Endothelial cell of umbilical vein (primary cell): ENCODE results near the gene SLIT1. TPM values are rescaled to one million over a fixed set of nuclear protein-coding genes. Genes with fewer than 3 reads are reported as not detected.

Experiments
- BruUV-seq: library from RNA; stranded (reverse); fragments of 400-500 nt; replicated peaks from 2 replicates; lab custom pipeline; 2021; lab: Mats Ljungman, UMichigan
- CTCF ChIA-PET: fragments of 300-600, 350-600 bp; sonication (Branson Sonifier 250); formaldehyde crosslinking; loops from one replicate; lab custom pipeline; 2021; ENCODE audit warnings: antibody characterized with exemption, inconsistent platforms; lab: Charles Lee
- POLR2A ChIA-PET: fragments of 300-600, 350-600 bp; sonication (Branson Sonifier 250); formaldehyde crosslinking; loops from one replicate; lab custom pipeline; 2021; ENCODE audit warnings: antibody characterized with exemption, inconsistent platforms; lab: Charles Lee
- DNase-seq: peaks from one replicate; pipeline ENCODE4 v3.0.0-alpha.2; 2011; ENCODE audit warnings: low read depth, low spot score
- FAIRE-seq: peaks from 2 replicates; lab custom pipeline; 2011; peaks lifted over from hg19 to GRCh38; lab: Jason Lieb, UNC
- H2AFZ ChIP-seq: 2 replicates; pipeline ENCODE4 v1.6.0; 2012; ENCODE audit warnings: low read depth, low read length, control low read depth, inconsistent platforms
- H3K27ac ChIP-seq: 2 replicates; pipeline ENCODE4 v1.5.1; 2011; ENCODE audit warnings: low read depth, mild to moderate bottlenecking, control low read depth, low read length, moderate library complexity; ENCODE audit not compliant: insufficient read depth
- H3K27me3 ChIP-seq, 2 experiments: 2 replicates each; pipeline versions ENCODE4 v1.6.0 to v1.6.1; 2011; ENCODE audit warnings: low read length in 2 of 2, mixed read lengths in 1 of 2; ENCODE audit not compliant: control insufficient read depth in 2 of 2, insufficient read depth in 2 of 2
- H3K36me3 ChIP-seq, 2 experiments: 2 replicates in 1 of 2; 3 replicates in 1 of 2; pipeline ENCODE4 v1.5.1; 2011; ENCODE audit warnings: low read length in 2 of 2, mild to moderate bottlenecking in 1 of 2, moderate library complexity in 1 of 2; ENCODE audit not compliant: control insufficient read depth in 2 of 2, insufficient read depth in 2 of 2; ENCODE audit errors: extremely low read depth in 1 of 2
- H3K4me1 ChIP-seq: 3 replicates; pipeline ENCODE4 v1.5.1; 2011; ENCODE audit warnings: mild to moderate bottlenecking, low read length; ENCODE audit not compliant: control insufficient read depth, insufficient read depth; ENCODE audit errors: extremely low read depth
- H3K4me2 ChIP-seq: 2 replicates; pipeline ENCODE4 v1.6.1; 2011; ENCODE audit warnings: low read length, control low read depth, mixed read lengths; ENCODE audit not compliant: insufficient read depth
- H3K4me3 ChIP-seq, 3 experiments: fragments of 200-600 bp in 1 of 3; sonication (generic), shearing (Covaris generic) in 1 of 3; replicated peaks in 1 of 3; 2 replicates each; pipeline ENCODE4 v1.5.1; 2011 to 2016; ENCODE audit warnings: control low read depth in 3 of 3, low read length in 3 of 3, mild to moderate bottlenecking in 2 of 3, inconsistent platforms in 1 of 3, low read depth in 1 of 3, moderate library complexity in 1 of 3; ENCODE audit not compliant: insufficient read depth in 1 of 3
- H3K79me2 ChIP-seq: 2 replicates; pipeline ENCODE4 v1.6.0; 2012; ENCODE audit warnings: low read length, inconsistent platforms; ENCODE audit not compliant: control insufficient read depth, insufficient read depth
- H3K9ac ChIP-seq: replicated peaks from 2 replicates; pipeline ENCODE3; 2011; ENCODE audit warnings: low read length, control low read depth; ENCODE audit not compliant: insufficient read depth; ENCODE audit errors: extremely low read depth
- H3K9me1 ChIP-seq: replicated peaks from 3 replicates; pipeline ENCODE4 v1.6.0; 2011; ENCODE audit warnings: mild to moderate bottlenecking, low read length; ENCODE audit not compliant: control insufficient read depth, insufficient read depth; ENCODE audit errors: extremely low read depth
- H3K9me3 ChIP-seq: replicated peaks from 2 replicates; pipeline ENCODE4 v1.5.1; 2012; ENCODE audit warnings: low read length, inconsistent platforms; ENCODE audit not compliant: control insufficient read depth, insufficient read depth
- H4K20me1 ChIP-seq: replicated peaks from 2 replicates; pipeline ENCODE3; 2011; ENCODE audit warnings: mild to moderate bottlenecking, low read length; ENCODE audit not compliant: control insufficient read depth, insufficient read depth; ENCODE audit errors: extremely low read depth
- EZH2 ChIP-seq: IDR thresholded peaks from 2 replicates; pipeline ENCODE4 v1.6.1; 2012; ENCODE audit warnings: borderline replicate concordance, low read depth, mild to moderate bottlenecking, moderate library complexity, low read length, inconsistent platforms; ENCODE audit not compliant: severe bottlenecking
- FOS ChIP-seq: IDR thresholded peaks from 2 replicates; pipeline ENCODE4 v1.6.1; 2011; ENCODE audit warnings: mild to moderate bottlenecking, low read length, moderate library complexity, borderline replicate concordance; ENCODE audit not compliant: insufficient read depth
- GATA2 ChIP-seq: IDR thresholded peaks from 2 replicates; pipeline ENCODE4 v1.7.0; 2011; ENCODE audit warnings: low read depth, mild to moderate bottlenecking, moderate library complexity, mixed read lengths, low read length; ENCODE audit not compliant: insufficient read length, insufficient read depth
- JUN ChIP-seq: IDR thresholded peaks from 2 replicates; pipeline ENCODE4 v1.6.1; 2011; ENCODE audit warnings: borderline replicate concordance, low read depth; ENCODE audit not compliant: insufficient read length, insufficient read depth
- MAX ChIP-seq: IDR thresholded peaks from 2 replicates; pipeline ENCODE4 v1.6.1; 2011; ENCODE audit not compliant: insufficient read depth, insufficient read length
- MYC ChIP-seq: IDR thresholded peaks from one replicate; pipeline ENCODE4 v1.6.1; 2011; ENCODE audit warnings: mild to moderate bottlenecking, low read depth, low read length
- POLR2A ChIP-seq: IDR thresholded peaks from 2 replicates; pipeline ENCODE4 v1.6.1; 2012; ENCODE audit warnings: low read depth, mild to moderate bottlenecking, control low read depth, low read length
- POLR2AphosphoS5 ChIP-seq: IDR thresholded peaks from 2 replicates; pipeline ENCODE4 v1.6.1; 2012; ENCODE audit warnings: low read depth, mild to moderate bottlenecking, control low read depth, low read length, moderate library complexity; ENCODE audit not compliant: insufficient read depth
- dilution Hi-C: fragments of 300-500 bp; cut with MboI; formaldehyde crosslinking; loops from one replicate; pipeline ENCODE4 v1.15.0; 2019; ENCODE audit warnings: low sequenced_read_pairs; ENCODE audit not compliant: extremely low pct_ligation_motif_present
- intact Hi-C: fragments of 100-400 bp; cut with micrococcal nuclease; formaldehyde crosslinking; loops from one replicate; pipeline ENCODE4 v1.10.0; 2022
- polyA plus RNA-seq, 4 experiments: library from polyadenylated mRNA; depleted of rRNA in 3 of 4; stranded (reverse) in 3 of 4; unstranded in 1 of 4; fragments of >200 nt; gene quantifications; 2 replicates each; pipeline versions ENCODE4 v1.2.1 to v1.2.3, GENCODE V29; 2011 to 2012; ENCODE audit warnings: missing spikeins in 1 of 4
- total RNA-seq: library from RNA; stranded (reverse); gene quantifications from 2 replicates; pipeline ENCODE4 v1.2.3, GENCODE V29; 2021
- TF ChIP-seq, protein P1 (sequence below), 2 donors: IDR thresholded peaks; 1 replicate in 1 of 2; 2 replicates in 1 of 2; pipeline ENCODE4 v1.5.1; 2011; ENCODE audit warnings: low read length in 2 of 2, mild to moderate bottlenecking in 2 of 2, moderate library complexity in 2 of 2, control low read depth in 1 of 2, inconsistent platforms in 1 of 2, low read depth in 1 of 2; ENCODE audit not compliant: insufficient read depth in 1 of 2; ENCODE audit errors: extremely low read depth in 1 of 2

Gene SLIT1
- total and polyA plus RNA-seq, 2 donors (not counting 3 experiments of a cell fraction or from before 2014, with no cell fraction given), result 0.04 to 0.20 TPM

GRCh38 chr10:97140049-97140846, 45.5 kb downstream of the SLIT1 start:
- POLR2A ChIA-PET, result no interaction called here

DNA sequence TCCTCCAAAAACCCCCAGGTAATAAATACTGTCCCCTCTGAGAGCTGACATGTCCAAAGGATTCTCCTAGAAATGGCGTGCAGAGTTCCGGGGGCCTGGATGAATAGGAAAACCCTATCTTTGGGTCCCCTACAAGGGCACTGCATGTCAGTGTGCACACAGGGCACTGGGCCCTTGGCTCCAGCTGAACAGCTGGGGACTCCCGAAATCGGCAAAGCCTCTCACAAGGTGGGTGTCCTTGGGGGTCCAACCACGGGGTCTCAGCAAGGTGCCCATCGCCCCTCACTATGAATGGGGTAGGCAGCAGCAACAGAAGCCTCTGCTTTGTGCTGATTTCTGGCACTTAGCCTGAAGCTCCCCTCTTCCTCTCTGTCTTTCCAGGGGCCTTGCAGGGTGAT, 46.1 kb downstream of the SLIT1 start:
- H4K20me1 ChIP-seq, result no peaks in the 10 kb centered on the region
- POLR2A ChIA-PET, result no interaction called here
- H3K79me2 ChIP-seq, result no peaks in the 10 kb centered on the region
- no peaks in the 10 kb centered on the region for H3K36me3 ChIP-seq
- peaks cover 22 to 23% of the 10 kb centered on the region in 2 experiments for H3K27me3 ChIP-seq
- H2AFZ ChIP-seq, result no peak overlapping the region
- CTCF ChIA-PET, result interaction anchor here (0.7 to 3.0 kb wide), 2 partner anchors 57 to 67 kb away, joined by 3 to 11 read pairs; no protein-coding TSS in a partner anchor
- dilution Hi-C loops, result no loop called here
- no TSS peak for BruUV-seq
- TF ChIP-seq GATA2 (no peak), POLR2AphosphoS5 (no peak), POLR2A (no peak), FOS (no peak), MAX (no peak), EZH2 (no peak), MYC (no peak), JUN (no peak)
- TF ChIP-seq, protein P1, sequence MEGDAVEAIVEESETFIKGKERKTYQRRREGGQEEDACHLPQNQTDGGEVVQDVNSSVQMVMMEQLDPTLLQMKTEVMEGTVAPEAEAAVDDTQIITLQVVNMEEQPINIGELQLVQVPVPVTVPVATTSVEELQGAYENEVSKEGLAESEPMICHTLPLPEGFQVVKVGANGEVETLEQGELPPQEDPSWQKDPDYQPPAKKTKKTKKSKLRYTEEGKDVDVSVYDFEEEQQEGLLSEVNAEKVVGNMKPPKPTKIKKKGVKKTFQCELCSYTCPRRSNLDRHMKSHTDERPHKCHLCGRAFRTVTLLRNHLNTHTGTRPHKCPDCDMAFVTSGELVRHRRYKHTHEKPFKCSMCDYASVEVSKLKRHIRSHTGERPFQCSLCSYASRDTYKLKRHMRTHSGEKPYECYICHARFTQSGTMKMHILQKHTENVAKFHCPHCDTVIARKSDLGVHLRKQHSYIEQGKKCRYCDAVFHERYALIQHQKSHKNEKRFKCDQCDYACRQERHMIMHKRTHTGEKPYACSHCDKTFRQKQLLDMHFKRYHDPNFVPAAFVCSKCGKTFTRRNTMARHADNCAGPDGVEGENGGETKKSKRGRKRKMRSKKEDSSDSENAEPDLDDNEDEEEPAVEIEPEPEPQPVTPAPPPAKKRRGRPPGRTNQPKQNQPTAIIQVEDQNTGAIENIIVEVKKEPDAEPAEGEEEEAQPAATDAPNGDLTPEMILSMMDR (IDR thresholded peaks at IDR 0.05; ENCODE audit: extremely low read depth in 1 of 2, insufficient read depth in 1 of 2, low read depth in 1 of 2, low read length in 2 of 2), result no peak
- no peak overlapping the region for H3K4me2 ChIP-seq
- H3K4me1 ChIP-seq, result no peaks in the 10 kb centered on the region
- DNase-seq, result no peak
- no peaks in the 10 kb centered on the region for H3K9me3 ChIP-seq
- no peak overlapping the region for H3K4me3 ChIP-seq
- no peak overlapping the region for H3K27ac ChIP-seq
- H3K9me1 ChIP-seq, result no peaks in the 10 kb centered on the region
- FAIRE-seq, result no peak
- intact Hi-C loops, result loop anchor here (2.0 kb wide), 1 partner anchor 71 kb away; no protein-coding TSS in a partner anchor
- no peak overlapping the region for H3K9ac ChIP-seq

More at GRCh38 chr10:97140049-97140846, 45.5 kb downstream of the SLIT1 start:
- H3K4me2 ChIP-seq, result no peak overlapping the region
- peaks cover 22 to 23% of the 10 kb centered on the region in 2 experiments for H3K27me3 ChIP-seq
- H3K4me1 ChIP-seq, result no peaks in the 10 kb centered on the region
- H4K20me1 ChIP-seq, result no peaks in the 10 kb centered on the region
- BruUV-seq, result no TSS peak
- H3K9me1 ChIP-seq, result no peaks in the 10 kb centered on the region
- intact Hi-C loops, result no loop called here
- H2AFZ ChIP-seq, result no peak overlapping the region
- H3K79me2 ChIP-seq, result no peaks in the 10 kb centered on the region
- no peaks in the 10 kb centered on the region for H3K9me3 ChIP-seq
- DNase-seq (no peak), FAIRE-seq (no peak)
- no peaks in the 10 kb centered on the region for H3K36me3 ChIP-seq
- peak; percentile 52 for TF ChIP-seq EZH2
- no peak for TF ChIP-seq POLR2A
- H3K4me3 ChIP-seq, result no peak overlapping the region
- dilution Hi-C loops, result no loop called here
- H3K9ac ChIP-seq, result no peak overlapping the region
- CTCF ChIA-PET, result interaction anchor here (0.7 to 3.0 kb wide), 2 partner anchors 56 to 67 kb away, joined by 3 to 11 read pairs; no protein-coding TSS in a partner anchor
- no peak overlapping the region for H3K27ac ChIP-seq
